H1 (cell line): ENCODE data around the gene CARD11. TPM values are rescaled to one million over a fixed set of nuclear protein-coding genes. Genes with fewer than 3 reads are reported as not detected.

Experiments used
- CTCF ChIA-PET: fragments of 300-600 bp; sonication (Branson Sonifier 250); formaldehyde crosslinking; loops from one replicate; lab custom pipeline; 2021; ENCODE audit not compliant: partially characterized antibody; lab: Charles Lee
- POLR2A ChIA-PET: fragments of 300-600 bp; sonication (Branson Sonifier 250); formaldehyde crosslinking; loops from one replicate; lab custom pipeline; 2021; ENCODE audit warnings: inconsistent platforms; ENCODE audit not compliant: partially characterized antibody; lab: Charles Lee
- DNase-seq, 2 experiments: peaks; one replicate each; pipeline versions ENCODE4 v3.0.0 to v3.0.0-alpha.2; 2010 to 2022; ENCODE audit warnings: low spot score in 2 of 2, low read depth in 1 of 2, mixed read lengths in 1 of 2
- FAIRE-seq: peaks from 2 replicates; lab custom pipeline; 2011; peaks lifted over from hg19 to GRCh38; lab: Jason Lieb, UNC
- H2AFZ ChIP-seq: 2 replicates; pipeline ENCODE4 v1.8.1; 2012; ENCODE audit warnings: low read length, inconsistent platforms
- H2AK5ac ChIP-seq: 2 replicates; pipeline ENCODE4 v1.6.1; 2013; ENCODE audit warnings: low read depth, low read length
- H2BK120ac ChIP-seq: replicated peaks from 2 replicates; pipeline ENCODE3; 2013; ENCODE audit warnings: low read depth, low read length, inconsistent platforms
- H2BK12ac ChIP-seq: 2 replicates; pipeline ENCODE4 v1.6.1; 2013; ENCODE audit warnings: low read depth, low read length
- H2BK15ac ChIP-seq: 2 replicates; pipeline ENCODE4 v1.6.1; 2013; ENCODE audit warnings: low read length
- H2BK20ac ChIP-seq: 2 replicates; pipeline ENCODE4 v1.6.1; 2013; ENCODE audit warnings: low read length
- H2BK5ac ChIP-seq: 2 replicates; pipeline ENCODE4 v1.6.1; 2013; ENCODE audit warnings: low read depth, low read length
- H3K14ac ChIP-seq: 2 replicates; pipeline ENCODE4 v1.6.1; 2013; ENCODE audit warnings: inconsistent platforms; ENCODE audit not compliant: insufficient read length
- H3K18ac ChIP-seq: 2 replicates; pipeline ENCODE4 v1.6.1; 2013; ENCODE audit warnings: low read length; ENCODE audit errors: extremely low read depth
- H3K23ac ChIP-seq: 2 replicates; pipeline ENCODE4 v1.6.1; 2013; ENCODE audit warnings: inconsistent platforms; ENCODE audit not compliant: insufficient read length
- H3K23me2 ChIP-seq: 2 replicates; pipeline ENCODE4 v1.6.1; 2013; ENCODE audit warnings: low read depth, low read length
- H3K27ac ChIP-seq: 2 replicates; pipeline ENCODE4 v1.6.1; 2011; ENCODE audit warnings: low read depth, low read length, inconsistent platforms
- H3K27me3 ChIP-seq, 4 experiments: replicated peaks in 1 of 4; 1 replicate in 1 of 4; 2 replicates in 3 of 4; pipeline versions ENCODE4 v1.6.1 to v1.8.1; 2011 to 2013; ENCODE audit warnings: low read length in 3 of 4, mild to moderate bottlenecking in 3 of 4, inconsistent platforms in 2 of 4, mixed read lengths in 2 of 4, moderate library complexity in 1 of 4; ENCODE audit not compliant: control insufficient read depth in 3 of 4, insufficient read depth in 3 of 4; ENCODE audit errors: extremely low read depth in 1 of 4
- H3K36me3 ChIP-seq, 4 experiments: 2 replicates each; pipeline versions ENCODE4 v1.6.1 to v1.8.1; 2011 to 2013; ENCODE audit warnings: mild to moderate bottlenecking in 4 of 4, low read length in 3 of 4, moderate library complexity in 2 of 4, control low read depth in 1 of 4, inconsistent platforms in 1 of 4; ENCODE audit not compliant: insufficient read depth in 4 of 4, control insufficient read depth in 2 of 4
- H3K4ac ChIP-seq: replicated peaks from 2 replicates; pipeline ENCODE3; 2013; ENCODE audit warnings: low read length, low read depth, mixed read lengths, inconsistent platforms; ENCODE audit not compliant: insufficient read length
- H3K4me1 ChIP-seq, 4 experiments: replicated peaks in 1 of 4; 1 replicate in 1 of 4; 2 replicates in 3 of 4; pipeline versions ENCODE4 v1.6.1 to v1.8.1; 2011 to 2013; ENCODE audit warnings: low read length in 3 of 4, inconsistent platforms in 2 of 4, mixed read lengths in 1 of 4; ENCODE audit not compliant: insufficient read depth in 4 of 4, control insufficient read depth in 3 of 4
- H3K4me2 ChIP-seq, 2 experiments: 2 replicates each; pipeline versions ENCODE4 v1.6.1 to v1.8.1; 2011 to 2013; ENCODE audit warnings: low read depth in 2 of 2, low read length in 2 of 2, control low read depth in 1 of 2, inconsistent platforms in 1 of 2, mild to moderate bottlenecking in 1 of 2; ENCODE audit not compliant: insufficient read depth in 1 of 2
- H3K4me3 ChIP-seq, 4 experiments: fragments of 200-600, 300-600 bp in 1 of 4; sonication (generic), shearing (Covaris generic), sonication (Bioruptor Twin) in 1 of 4; 2 replicates each; pipeline versions ENCODE4 v1.5.1 to v1.8.1; 2011 to 2016; ENCODE audit warnings: low read length in 4 of 4, low read depth in 3 of 4, control low read depth in 2 of 4, inconsistent platforms in 2 of 4, mild to moderate bottlenecking in 2 of 4, mixed read lengths in 1 of 4, moderate library complexity in 1 of 4; ENCODE audit not compliant: insufficient read depth in 2 of 4; ENCODE audit errors: extremely low read depth in 1 of 4
- H3K56ac ChIP-seq: replicated peaks from 2 replicates; pipeline ENCODE3; 2013; ENCODE audit warnings: low read depth, mild to moderate bottlenecking, mixed read lengths, low read length, inconsistent platforms; ENCODE audit not compliant: insufficient read length
- H3K79me1 ChIP-seq: 2 replicates; pipeline ENCODE4 v1.6.1; 2013; ENCODE audit warnings: low read depth, low read length, control low read depth
- H3K79me2 ChIP-seq, 2 experiments: 2 replicates each; pipeline versions ENCODE4 v1.6.1 to v1.8.1; 2012 to 2013; ENCODE audit warnings: low read length in 2 of 2, mild to moderate bottlenecking in 2 of 2, inconsistent platforms in 1 of 2; ENCODE audit not compliant: insufficient read depth in 2 of 2, control insufficient read depth in 1 of 2
- H3K9ac ChIP-seq, 4 experiments: replicated peaks in 1 of 4; 1 replicate in 1 of 4; 2 replicates in 3 of 4; pipeline versions ENCODE4 v1.6.1 to v1.8.1; 2011 to 2013; ENCODE audit warnings: low read depth in 3 of 4, low read length in 3 of 4, control low read depth in 2 of 4, mild to moderate bottlenecking in 2 of 4, moderate library complexity in 2 of 4, inconsistent platforms in 1 of 4; ENCODE audit errors: extremely low read depth in 1 of 4
- H3K9me3 ChIP-seq, 2 experiments: 2 replicates each; pipeline versions ENCODE4 v1.6.1 to v1.8.1; 2012 to 2013; ENCODE audit warnings: mild to moderate bottlenecking in 2 of 2, moderate library complexity in 2 of 2, control low read depth in 1 of 2, inconsistent platforms in 1 of 2, low read depth in 1 of 2, low read length in 1 of 2, mixed read lengths in 1 of 2; ENCODE audit not compliant: insufficient read depth in 2 of 2
- H4K20me1 ChIP-seq, 2 experiments: replicated peaks in 1 of 2; 2 replicates each; pipeline versions ENCODE3 to v1.8.1; 2011 to 2013; ENCODE audit warnings: inconsistent platforms in 2 of 2, low read length in 2 of 2, mild to moderate bottlenecking in 1 of 2; ENCODE audit not compliant: insufficient read depth in 2 of 2, control insufficient read depth in 1 of 2
- H4K5ac ChIP-seq: 2 replicates; pipeline ENCODE4 v1.6.1; 2013; ENCODE audit warnings: low read length, low read depth, mixed read lengths, inconsistent platforms; ENCODE audit not compliant: insufficient read length
- H4K8ac ChIP-seq: 2 replicates; pipeline ENCODE4 v1.8.0; 2013; ENCODE audit warnings: mild to moderate bottlenecking, moderate library complexity, low read length, inconsistent platforms; ENCODE audit not compliant: insufficient read depth; ENCODE audit errors: extremely low read depth
- H4K91ac ChIP-seq: replicated peaks from 2 replicates; pipeline ENCODE3; 2013; ENCODE audit warnings: low read length, mixed read lengths, inconsistent platforms; ENCODE audit not compliant: insufficient read length
- ASH2L ChIP-seq: fragments of 200-600, 300-600 bp; sonication (generic); IDR thresholded peaks from one replicate; pipeline ENCODE4 v1.7.1; 2017; ENCODE audit warnings: low read length
- BACH1 ChIP-seq: IDR thresholded peaks from 2 replicates; pipeline ENCODE4 v1.6.1; 2012; ENCODE audit warnings: low read length, improper control_type of control experiment
- CBX5 ChIP-seq: fragments of 300-800, 300-1000 bp; sonication (generic); IDR thresholded peaks from 2 replicates; pipeline ENCODE4 v1.7.1; 2016; ENCODE audit warnings: antibody characterized with exemption, low read length, low read depth
- KDM5A ChIP-seq: fragments of 200-600 bp; IDR thresholded peaks from 2 replicates; pipeline ENCODE4 v1.7.1; 2012; ENCODE audit warnings: mild to moderate bottlenecking, low read length, inconsistent platforms, mixed read lengths
- MAFK ChIP-seq: IDR thresholded peaks from 2 replicates; pipeline ENCODE4 v1.6.1; 2012; ENCODE audit warnings: low read depth, mild to moderate bottlenecking, improper control_type of control experiment, low read length
- MAX ChIP-seq: IDR thresholded peaks from 2 replicates; pipeline ENCODE4 v1.6.1; 2012; ENCODE audit warnings: inconsistent platforms
- NRF1 ChIP-seq: IDR thresholded peaks from 2 replicates; pipeline ENCODE4 v1.6.1; 2011; ENCODE audit warnings: mild to moderate bottlenecking, low read depth, low read length, improper control_type of control experiment
- PHF8 ChIP-seq: fragments of 200-600 bp; sonication (generic); conservative IDR thresholded peaks from 2 replicates; pipeline ENCODE4 v1.7.1; 2012; ENCODE audit warnings: low read depth, mild to moderate bottlenecking, inconsistent platforms, low read length, moderate library complexity
- SP2 ChIP-seq: IDR thresholded peaks from 2 replicates; pipeline ENCODE4 v1.6.1; 2012; ENCODE audit warnings: mild to moderate bottlenecking, low read length, inconsistent platforms
- SUZ12 ChIP-seq: fragments of 200-600 bp; sonication (generic); IDR thresholded peaks from 2 replicates; pipeline ENCODE4 v1.6.1; 2012; ENCODE audit warnings: mild to moderate bottlenecking, inconsistent platforms, low read length, moderate library complexity, mixed read lengths
- WGBS, 2 experiments: shearing (Covaris generic) in 1 of 2; methylation state at CpG; one replicate each; pipeline versions ENCODE4 v1.1.6 to v1.1.7; 2013 to 2015; ENCODE audit warnings: low lambda C conversion rate in 2 of 2, mixed read lengths in 2 of 2, inconsistent platforms in 1 of 2, low coverage in 1 of 2, missing lambda C conversion rate in 1 of 2; ENCODE audit not compliant: insufficient replicate concordance in 2 of 2, insufficient coverage in 1 of 2, insufficient read length in 1 of 2; ENCODE audit errors: extremely low coverage in 1 of 2, missing lambda C conversion rate in 1 of 2; 5-methylcytosine and 5-hydroxymethylcytosine counted together
- polyA plus RNA-seq, 7 experiments: library from polyadenylated mRNA; depleted of rRNA in 3 of 7; stranded (reverse) in 5 of 7; unstranded in 2 of 7; fragments of >200 nt in 5 of 7; fragments of 200-250 nt in 2 of 7; gene quantifications; 1 replicate in 5 of 7; 2 replicates in 1 of 7; 4 replicates in 1 of 7; pipeline versions ENCODE4 v1.2.1 to v1.2.3, GENCODE V29; 2011 to 2013; ENCODE audit warnings: missing spikeins in 2 of 7, mixed read lengths in 2 of 7
- total RNA-seq: library from RNA; stranded (reverse); fragmentation: NEBNext Ultra II Directional; extraction: Animal tissue kit (Norgen Biotek cat#: 25700); gene quantifications from 2 replicates; pipeline ENCODE4 v1.2.1, GENCODE V29; 2021

The CARD11 gene
- total and polyA plus RNA-seq, 2 of the 8 experiments (the other 6 are each of a cell fraction or from before 2014, with no cell fraction given) = 12.6 to 29.8 TPM

DNA sequence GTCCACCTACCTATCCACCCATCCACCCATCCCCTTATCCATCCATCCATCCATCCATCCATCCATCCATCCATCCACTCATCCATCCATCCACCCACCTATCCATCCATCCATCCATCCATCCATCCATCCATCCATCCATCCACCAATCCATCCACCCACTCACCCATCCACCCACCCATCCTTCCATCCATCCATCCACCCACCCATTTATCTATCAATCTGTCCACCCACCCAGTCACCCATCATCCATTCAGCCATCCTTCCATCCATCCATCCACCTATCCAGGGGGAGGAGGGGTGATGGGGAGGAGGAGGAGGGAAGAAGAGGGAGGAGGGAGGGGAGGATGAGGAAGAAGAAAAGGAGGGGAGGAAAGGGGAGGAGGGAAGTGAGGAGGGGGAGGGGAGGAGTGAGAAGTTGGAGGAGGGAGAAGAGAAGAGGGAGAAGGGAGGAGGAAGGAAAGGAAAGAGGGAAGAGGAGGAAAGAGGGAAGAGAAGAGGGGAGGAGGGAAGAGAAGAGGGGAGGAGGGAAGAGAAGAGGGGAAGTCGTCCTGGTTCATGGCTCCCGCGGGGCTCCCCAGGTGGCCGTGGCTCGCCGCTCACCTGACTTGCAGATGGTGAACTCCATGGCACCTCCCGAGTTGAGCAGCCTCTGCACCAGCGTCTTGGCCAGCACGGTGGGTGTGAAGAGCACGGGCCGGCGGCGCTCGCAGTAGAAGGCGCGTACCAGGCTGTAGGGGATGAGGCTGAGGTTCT lies 130.8 kb downstream of the CARD11 start:
- CTCF ChIA-PET = interaction anchor here (1.2 to 3.4 kb wide), 2 partner anchors 9 kb away, joined by 3 to 27 read pairs; no protein-coding TSS in a partner anchor
- no peak overlapping the region for H3K27ac ChIP-seq
- 92% methylated on average over 9 of the region's 16 CpGs; no CpG with 5 or more reads in 1 of the 2 experiments for WGBS, 2 experiments

More for the DNA sequence above, 130.8 kb downstream of the CARD11 start:
- Histone ChIP-seq H4K8ac (no peak overlapping the region), H3K4me1 (no peaks in the 10 kb centered on the region), H3K27me3 (no peaks in the 10 kb centered on the region), H3K79me2 (no peaks in the 10 kb centered on the region), H3K36me3 (0 out of 8 replicates have a peak, but pooled peaks cover 0 to 3% (median 0%) of the 10 kb centered on the region in 4 experiments), H4K20me1 (no peaks in the 10 kb centered on the region), H3K14ac (no peak overlapping the region), H3K18ac (no peak overlapping the region), H3K4ac (no peak overlapping the region), H3K9me3 (no peaks in the 10 kb centered on the region), H2BK5ac (no peak overlapping the region), H2AFZ (no peak overlapping the region), H2BK20ac (no peak overlapping the region), H3K23ac (no peak overlapping the region), H4K5ac (no peak overlapping the region), H2AK5ac (no peak overlapping the region), H3K4me3 (no peak overlapping the region), H3K23me2 (peaks cover 4% of the 10 kb centered on the region; the same call in 1 of the 2 replicates), H3K9ac (no peak overlapping the region), H2BK15ac (no peak overlapping the region), H2BK120ac (no peak overlapping the region), H4K91ac (no peak overlapping the region), H3K4me2 (no peak overlapping the region), H3K56ac (no peak overlapping the region), H2BK12ac (no peak overlapping the region), H3K79me1 (no peaks in the 10 kb centered on the region)
- DNase-seq (no peak), FAIRE-seq (no peak)
- POLR2A ChIA-PET = no interaction called here
- TF ChIP-seq PHF8 (no peak), KDM5A (no peak), CBX5 (no peak), MAX (no peak), MAFK (no peak), ASH2L (no peak), SP2 (no peak), SUZ12 (no peak), NRF1 (no peak), BACH1 (no peak)
